ENCODE results near the gene KCNJ2.

KCNJ2 gene

GRCh38 chr17:70215656-70216055 lies 46.3 kb downstream of the KCNJ2 start:
- Histone ChIP-seq H4K20me1 (ENCODE audit: insufficient read depth) (no peaks in the 10 kb centered on the region), H3K4me3 (IDR thresholded peaks at IDR 0.05; ENCODE audit: insufficient read depth, low read depth, low read length) (no peak overlapping the region), H3K36me3 (ENCODE audit: insufficient read depth) (no peaks in the 10 kb centered on the region), H3K9ac (no peak overlapping the region), H3K4me2 (no peak overlapping the region), H3K4me1 (ENCODE audit: low read depth, poor library complexity, severe bottlenecking) (no peaks in the 10 kb centered on the region), H3K79me2 (ENCODE audit: insufficient read depth, low read depth) (no peaks in the 10 kb centered on the region), H3K27ac (no peak overlapping the region), H3K27me3 (ENCODE audit: insufficient read depth, low read depth) (no peaks in the 10 kb centered on the region), H2AFZ (ENCODE audit: low read depth) (no peak overlapping the region)
- TF ChIP-seq CTCF (conservative IDR thresholded peaks at IDR 0.05; ENCODE audit: low read depth, low read length) = no peak

GRCh38 chr17:70217571-70217970 lies 48.2 kb downstream of the KCNJ2 start:
- H3K4me2 ChIP-seq = no peak overlapping the region
- TF ChIP-seq CTCF (conservative IDR thresholded peaks at IDR 0.05; ENCODE audit: low read depth, low read length) = no peak
- H4K20me1 ChIP-seq (ENCODE audit: insufficient read depth) = no peaks in the 10 kb centered on the region
- no peak overlapping the region for H2AFZ ChIP-seq (ENCODE audit: low read depth)
- no peak overlapping the region for H3K4me3 ChIP-seq (IDR thresholded peaks at IDR 0.05; ENCODE audit: insufficient read depth, low read depth, low read length)
- H3K9ac ChIP-seq = no peak overlapping the region
- H3K4me1 ChIP-seq (ENCODE audit: low read depth, poor library complexity, severe bottlenecking) = no peaks in the 10 kb centered on the region
- H3K79me2 ChIP-seq (ENCODE audit: insufficient read depth, low read depth) = no peaks in the 10 kb centered on the region
- no peaks in the 10 kb centered on the region for H3K36me3 ChIP-seq (ENCODE audit: insufficient read depth)
- no peak overlapping the region for H3K27ac ChIP-seq
- no peaks in the 10 kb centered on the region for H3K27me3 ChIP-seq (ENCODE audit: insufficient read depth, low read depth)

- TF ChIP-seq CTCF (conservative IDR thresholded peaks at IDR 0.05; ENCODE audit: low read depth, low read length) = no peak
- H3K36me3 ChIP-seq (ENCODE audit: insufficient read depth) = no peaks in the 10 kb centered on the region
- no peaks in the 10 kb centered on the region for H3K79me2 ChIP-seq (ENCODE audit: insufficient read depth, low read depth)
Measured at GRCh38 chr17:70225276-70225675, 55.9 kb downstream of the KCNJ2 start.

More at GRCh38 chr17:70225276-70225675, 55.9 kb downstream of the KCNJ2 start:
- Histone ChIP-seq H2AFZ (ENCODE audit: low read depth) (no peak overlapping the region), H3K27me3 (ENCODE audit: insufficient read depth, low read depth) (no peaks in the 10 kb centered on the region), H3K9ac (no peak overlapping the region), H3K4me1 (ENCODE audit: low read depth, poor library complexity, severe bottlenecking) (no peaks in the 10 kb centered on the region), H3K4me2 (no peak overlapping the region), H3K27ac (no peak overlapping the region), H4K20me1 (ENCODE audit: insufficient read depth) (no peaks in the 10 kb centered on the region), H3K4me3 (IDR thresholded peaks at IDR 0.05; ENCODE audit: insufficient read depth, low read depth, low read length) (no peak overlapping the region)

Measured in KMS-11 (cell line).